Kidney glomerular epithelial cell (primary cell): ENCODE data around the gene NFKB1.

Experiments
- DNase-seq: peaks from one replicate; lab custom pipeline; 2025; lab: John Stamatoyannopoulos, UW

The NFKB1 gene

DNA sequence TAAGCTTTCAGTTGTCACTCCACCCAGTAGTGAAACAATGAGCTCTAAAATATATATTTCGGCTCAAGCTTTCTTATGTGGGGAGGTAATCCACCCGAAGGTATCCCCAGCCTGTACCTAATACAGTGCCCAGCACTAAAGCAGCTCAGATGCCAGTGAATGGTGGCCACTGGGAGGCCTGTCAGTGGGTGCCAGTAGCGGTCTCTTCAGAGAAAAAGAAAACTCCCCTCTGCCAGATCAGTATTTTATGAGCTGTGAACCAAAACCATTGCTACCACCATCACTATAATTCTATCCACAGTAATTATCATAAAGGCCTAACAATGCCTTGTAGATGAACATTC, 835 bp upstream of the NFKB1 start:
- DNase-seq = peak; percentile 58

GRCh38 chr4:102501447-102501696, 213 bp downstream of the NFKB1 start:
- DNase-seq = no peak

GRCh38 chr4:102502543-102502818, 1.3 kb downstream of the NFKB1 start:
- peak; percentile 48 for DNase-seq

DNA sequence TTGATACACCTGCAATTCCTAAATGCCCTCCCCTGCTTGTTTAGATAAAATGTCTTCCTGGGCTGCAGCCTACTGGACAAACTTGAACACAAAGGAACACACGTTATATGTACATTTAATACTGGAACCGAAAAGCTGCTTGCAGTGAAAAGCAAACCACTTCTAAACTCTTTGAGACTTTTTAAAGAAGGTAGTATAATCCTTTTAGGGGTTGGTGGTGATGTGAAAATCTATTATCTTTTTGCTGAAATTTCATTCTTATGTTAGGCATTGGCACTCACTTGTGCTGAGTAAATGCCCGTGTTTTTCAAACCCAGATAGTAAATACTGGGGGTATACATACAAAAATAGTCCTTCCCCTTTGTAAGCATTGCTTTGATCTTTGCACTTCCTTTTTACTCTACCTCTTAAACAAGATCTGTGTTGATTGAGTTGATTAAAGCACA, 2.2 kb downstream of the NFKB1 start:
- DNase-seq = no peak

DNA sequence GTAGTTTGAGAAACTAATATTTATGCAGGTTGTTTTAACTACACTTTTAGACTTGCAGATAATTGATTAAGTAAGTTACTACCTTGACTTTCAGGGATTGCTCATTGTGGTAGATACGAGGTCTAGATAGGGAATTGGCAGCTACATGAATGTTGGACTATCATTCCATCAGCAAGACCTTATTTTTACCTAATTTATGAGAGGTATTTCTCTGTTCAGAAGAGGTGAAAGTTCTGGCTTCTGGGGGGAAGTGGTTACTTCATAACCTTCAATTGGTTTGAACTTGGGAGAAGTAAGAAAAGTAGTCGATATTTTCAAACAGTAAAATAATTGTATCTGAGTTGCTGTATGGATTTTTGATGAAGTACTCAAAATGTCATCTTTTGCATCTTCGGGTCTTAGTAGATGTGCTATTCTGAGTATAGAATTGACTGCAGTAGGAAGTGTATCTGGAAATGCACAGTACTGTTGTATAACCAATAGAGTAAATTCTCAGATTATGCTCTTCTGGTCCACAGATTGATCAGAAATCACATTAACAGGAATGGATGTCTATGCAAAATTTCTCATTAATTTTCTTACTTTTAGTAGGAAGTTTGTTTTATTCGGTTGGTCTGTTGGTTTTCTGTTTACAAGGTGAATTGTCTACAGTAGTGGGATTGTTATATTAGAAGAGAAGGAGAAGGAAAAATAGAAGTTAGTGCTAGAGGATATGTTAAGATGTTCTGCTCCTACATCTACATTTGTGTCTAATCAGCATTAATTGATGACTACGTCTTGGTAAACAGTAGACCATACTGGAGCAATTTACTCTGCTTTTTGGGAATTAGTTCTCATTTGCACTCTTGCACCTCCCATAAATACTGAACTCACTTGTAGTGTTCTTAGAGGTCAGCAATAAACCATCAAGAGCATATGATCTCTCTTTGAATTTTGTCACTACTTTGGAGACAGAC, 3.0 kb downstream of the NFKB1 start:
- no peak for DNase-seq

- no peak for DNase-seq
These were observed 3.8 kb downstream of the NFKB1 start for GRCh38 chr4:102504941-102505340.

DNA sequence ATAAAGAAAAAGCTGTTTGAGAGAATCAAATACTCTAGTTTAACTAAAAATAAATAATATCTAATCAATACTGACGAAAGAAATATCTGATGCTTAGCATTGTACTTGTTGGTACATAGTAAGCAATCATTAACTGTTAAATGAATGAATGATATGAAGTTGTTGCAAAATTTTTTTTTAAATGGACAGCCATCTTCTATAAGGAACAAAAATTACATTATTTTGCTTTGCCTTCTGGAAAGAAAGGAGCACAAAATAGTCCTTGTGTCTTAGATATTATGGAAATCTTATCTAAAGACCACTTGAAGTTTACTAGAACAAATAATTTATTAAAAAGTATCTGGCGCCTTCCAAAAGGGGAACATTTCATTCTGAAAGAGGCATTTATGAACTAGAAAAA, 4.5 kb downstream of the NFKB1 start:
- no peak for DNase-seq

GRCh38 chr4:102506523-102506922, 5.4 kb downstream of the NFKB1 start:
- no peak for DNase-seq

DNA sequence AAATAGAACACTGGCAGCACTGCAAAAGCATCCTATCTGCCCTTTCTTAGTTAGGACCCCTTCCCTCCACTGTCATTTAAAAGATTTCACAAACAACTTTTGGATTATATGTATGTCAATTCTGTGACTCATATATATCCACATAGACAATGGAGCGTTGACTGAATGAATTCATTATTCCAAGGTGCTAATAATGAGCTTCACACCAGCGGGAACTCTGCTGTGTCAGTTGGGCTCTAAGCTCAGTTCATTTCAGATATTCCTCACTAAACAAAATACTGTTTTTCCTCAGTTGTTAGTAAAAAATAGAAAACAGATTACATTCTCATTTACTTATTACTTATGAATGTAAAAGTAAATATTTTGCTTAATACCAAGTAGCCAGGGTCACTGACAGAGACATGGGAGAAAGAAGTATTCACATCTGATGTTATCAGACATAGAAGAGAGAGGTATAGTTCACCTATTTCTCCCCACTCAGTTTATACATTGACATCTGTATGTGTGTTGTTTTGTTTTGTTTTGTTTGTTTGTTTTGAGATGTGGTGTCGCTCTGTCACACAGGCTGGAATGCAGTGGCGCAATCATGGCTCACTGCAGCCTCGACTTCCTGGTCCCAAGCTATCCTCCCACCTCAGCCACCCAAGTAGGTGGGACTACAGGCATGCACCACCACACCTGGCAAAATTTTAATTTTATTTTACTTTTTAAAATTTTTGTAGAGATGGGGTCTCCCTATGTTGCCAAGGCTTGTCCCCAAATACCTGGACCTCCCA, 10.9 kb downstream of the NFKB1 start:
- DNase-seq = no peak

DNA sequence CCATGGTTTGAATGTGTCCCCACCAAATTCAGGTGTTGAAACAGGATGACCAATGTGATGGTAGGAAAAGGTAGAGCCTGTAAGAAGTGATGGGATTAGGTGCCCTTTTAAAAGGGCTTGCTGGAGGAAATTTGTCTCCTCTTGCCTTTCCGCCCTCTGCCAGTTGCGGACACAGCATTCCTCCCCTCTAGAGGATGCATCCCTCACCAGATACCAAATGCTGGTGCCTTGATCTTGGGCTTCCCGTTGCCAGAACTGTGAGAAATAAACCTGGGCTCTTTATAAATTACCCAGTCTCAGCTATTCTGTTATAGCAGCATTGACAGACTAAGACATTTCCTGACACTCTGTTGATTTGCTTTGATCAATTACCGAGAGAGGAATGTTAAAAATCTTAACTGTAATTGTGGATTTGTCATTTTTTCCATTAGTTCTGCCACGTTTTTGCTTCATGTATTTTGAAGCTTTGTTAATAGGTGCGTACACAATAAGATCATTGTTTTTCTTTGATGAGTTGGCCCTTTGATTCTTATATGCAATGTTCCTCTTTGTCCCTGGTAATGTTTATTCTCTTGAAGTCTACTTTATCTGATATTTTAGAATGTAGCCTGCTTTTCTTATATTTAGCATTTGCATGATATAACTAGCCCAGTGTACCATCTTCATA, 13.3 kb downstream of the NFKB1 start:
- DNase-seq = no peak

GRCh38 chr4:102517753-102518152, 16.6 kb downstream of the NFKB1 start:
- no peak for DNase-seq

DNA sequence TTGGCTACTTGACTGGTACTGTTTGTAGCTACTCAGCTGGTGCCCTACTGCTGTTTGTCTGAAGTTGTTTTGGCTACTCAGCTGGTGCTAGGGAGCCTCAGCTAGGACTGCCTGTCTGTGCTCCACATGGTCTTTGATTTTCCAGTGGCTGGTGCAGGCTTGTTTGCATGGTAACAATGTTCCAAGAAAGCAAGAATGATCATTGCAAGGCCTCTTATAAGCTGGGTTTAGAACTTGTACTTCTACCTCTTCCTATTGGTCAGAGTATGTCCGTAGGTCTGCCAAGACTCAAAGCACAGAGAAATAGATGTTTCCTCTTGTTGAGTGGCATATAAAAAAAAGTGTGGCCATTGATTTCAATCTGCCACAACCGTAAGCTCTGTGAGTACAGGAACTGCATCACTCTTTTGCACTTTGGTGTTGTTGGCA, 17.6 kb downstream of the NFKB1 start:
- DNase-seq = no peak

DNA sequence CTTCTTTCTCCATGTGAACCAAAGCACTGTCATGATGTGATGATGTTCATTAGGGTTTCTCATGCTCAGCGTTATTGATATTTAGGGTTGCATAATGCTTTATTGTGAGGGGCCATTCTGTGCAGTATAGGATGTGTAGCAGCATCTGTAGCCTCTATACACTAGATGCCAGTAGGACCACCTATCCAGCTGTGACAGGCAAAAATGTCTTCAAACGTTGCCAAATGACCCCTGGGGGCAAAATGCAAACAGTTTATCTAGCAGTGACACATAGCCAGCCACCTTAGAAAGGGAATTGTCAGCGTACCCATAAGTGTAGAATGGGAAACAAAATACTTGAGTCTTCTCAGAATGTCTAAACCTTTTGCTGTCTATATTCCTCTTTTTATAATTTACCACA, 18.8 kb downstream of the NFKB1 start:
- DNase-seq = no peak

DNA sequence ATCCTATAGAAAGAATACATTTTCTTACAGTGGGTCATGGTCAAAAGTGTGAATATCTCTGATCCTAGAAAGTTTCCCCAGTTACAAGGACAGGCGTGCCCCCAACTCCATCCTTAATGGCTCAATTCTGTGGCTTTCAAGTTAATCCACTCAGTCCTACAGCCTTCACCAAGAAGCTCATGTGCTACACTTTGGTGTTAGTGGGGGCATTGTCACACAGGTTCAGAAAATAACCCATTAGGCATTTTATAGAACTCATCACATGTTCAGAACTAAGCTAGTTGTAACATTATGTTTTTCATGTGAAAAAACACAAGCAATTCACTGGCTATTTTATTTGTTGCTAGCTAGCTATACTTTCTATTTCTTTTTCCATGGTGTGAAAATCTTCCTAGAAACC, 20.4 kb downstream of the NFKB1 start:
- no peak for DNase-seq

- DNase-seq = no peak
These were observed 20.9 kb downstream of the NFKB1 start for GRCh38 chr4:102522031-102522440.

DNA sequence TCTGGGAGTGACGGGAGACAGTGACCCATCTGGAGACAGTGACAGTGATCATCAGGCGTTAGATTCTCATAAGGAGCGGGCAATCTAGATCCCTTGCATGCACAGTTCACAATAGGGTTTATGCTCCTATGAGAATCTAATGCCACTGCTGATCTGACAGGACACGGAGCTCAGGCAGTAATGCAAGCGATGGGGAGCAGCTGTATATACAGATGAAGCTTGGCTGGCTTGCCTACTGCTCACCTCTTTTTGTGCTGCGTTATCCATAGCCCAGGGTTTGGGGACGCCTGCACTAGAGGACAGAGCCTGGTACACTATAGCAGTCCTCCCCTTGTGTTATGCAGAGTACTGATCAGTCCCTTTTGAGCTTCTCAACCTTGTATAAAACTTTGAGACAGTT, 23.5 kb downstream of the NFKB1 start:
- DNase-seq = no peak

DNA sequence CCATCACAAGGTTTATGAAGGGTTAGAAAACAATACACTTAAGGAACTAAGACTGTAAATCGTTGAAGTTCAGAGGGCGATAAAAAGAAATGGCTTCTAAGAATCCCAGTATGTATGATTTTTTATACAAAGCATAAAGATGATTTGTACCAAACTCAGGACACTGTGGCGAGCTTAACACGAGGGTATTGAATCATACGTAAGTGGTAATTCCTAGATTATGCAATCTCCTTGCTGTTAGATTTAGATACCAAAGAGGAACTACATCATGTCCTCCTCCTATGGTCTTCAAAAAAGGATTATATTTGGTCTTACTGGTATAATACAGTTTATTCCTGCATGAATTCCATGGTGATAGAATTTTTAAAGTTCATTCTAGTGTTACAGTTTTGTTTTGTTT, 23.9 kb downstream of the NFKB1 start:
- DNase-seq = no peak

- no peak for DNase-seq
These were observed 24.3 kb downstream of the NFKB1 start for GRCh38 chr4:102525504-102525903.

DNA sequence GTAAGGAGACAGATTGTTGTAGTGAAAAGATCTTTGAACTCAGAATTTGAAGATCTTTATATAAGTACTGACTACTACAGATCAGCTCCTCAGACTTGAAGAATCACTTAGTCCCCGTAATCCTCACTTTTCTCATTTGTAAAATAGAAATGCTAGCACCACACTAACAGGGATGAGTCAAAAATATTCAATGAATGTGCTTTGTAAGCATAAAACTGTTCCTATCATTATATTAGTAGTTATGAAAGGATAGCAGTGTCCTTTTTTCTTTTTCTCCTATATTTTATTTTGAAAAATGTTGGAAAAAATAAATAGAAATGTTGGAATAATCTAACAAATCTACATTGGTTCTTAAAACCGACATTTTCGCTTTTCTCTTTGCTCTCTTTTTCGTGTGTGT, 25.4 kb downstream of the NFKB1 start:
- no peak for DNase-seq

DNA sequence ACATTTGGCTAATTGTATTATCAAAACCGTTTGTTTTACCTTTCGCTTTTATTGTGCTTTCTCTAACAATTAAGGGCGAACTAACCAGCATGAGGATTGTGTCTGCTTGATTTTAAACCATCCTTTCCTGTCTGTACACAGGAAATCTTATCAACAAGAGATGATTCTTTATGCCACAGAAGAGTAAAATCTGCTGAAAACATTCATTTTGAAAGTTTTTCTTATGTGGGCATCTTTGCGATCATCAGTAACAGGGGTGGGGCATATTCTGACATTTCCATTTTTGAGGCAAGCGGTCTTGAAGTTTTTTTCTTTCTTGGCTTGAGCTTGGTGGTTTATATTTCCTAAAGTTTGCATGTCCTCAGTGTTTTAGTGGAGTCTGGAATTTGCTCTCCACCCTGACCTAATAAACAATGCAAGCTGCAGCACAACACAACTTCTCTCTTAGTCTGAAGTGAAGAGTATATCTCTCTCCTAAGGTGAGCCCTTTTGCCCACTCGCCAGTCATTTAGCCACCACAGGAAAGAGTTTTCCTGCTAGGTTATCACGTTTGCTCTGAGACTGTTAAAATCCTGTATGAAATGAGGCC, 26.6 kb downstream of the NFKB1 start:
- DNase-seq = no peak

GRCh38 chr4:102529977-102530376, 28.8 kb downstream of the NFKB1 start:
- DNase-seq = no peak

DNA sequence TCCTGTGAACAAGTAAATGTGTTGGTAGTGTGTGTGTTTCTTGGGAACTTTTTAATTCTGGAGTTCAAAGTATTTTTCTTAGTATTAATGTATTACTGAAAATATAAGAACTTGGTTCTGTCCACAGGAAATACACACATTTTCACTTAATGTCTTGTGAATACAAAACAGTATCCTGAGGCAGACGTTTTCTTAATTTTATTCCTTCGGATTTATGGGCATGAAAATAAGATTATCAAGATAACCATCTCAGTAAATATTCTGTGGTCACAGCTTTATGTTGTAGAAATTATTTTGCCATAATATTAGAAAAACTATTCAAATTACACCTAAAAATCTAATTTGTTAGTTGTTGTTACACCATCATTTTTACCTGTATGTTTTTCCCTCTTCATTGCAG, 29.8 kb downstream of the NFKB1 start:
- DNase-seq = no peak

DNA sequence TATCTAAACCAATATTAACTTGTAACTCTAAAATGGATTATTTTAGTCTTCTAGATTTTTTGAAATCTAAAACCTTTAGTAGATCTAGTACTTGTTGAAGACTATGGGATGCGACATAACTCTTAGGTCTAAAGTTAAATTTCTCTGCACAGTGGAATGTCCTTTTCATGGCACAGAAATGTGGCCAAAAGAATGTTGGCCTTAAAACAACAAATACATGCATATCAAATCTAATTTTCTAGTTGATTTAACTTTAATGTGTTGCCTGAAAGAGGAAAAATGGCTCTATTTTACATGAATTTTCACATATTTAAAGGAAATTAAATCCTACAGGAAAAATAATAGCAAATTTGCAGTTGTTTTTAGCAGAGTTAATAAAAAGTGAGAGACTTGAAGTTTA, 30.3 kb downstream of the NFKB1 start:
- DNase-seq = no peak
